GM19395 (cell line): ENCODE measurements around the gene KCNJ16.

ENCODE experiments used
- ATAC-seq: cut with Tn5 transposase; IDR thresholded peaks from one replicate; pipeline ENCODE4 v1.9.1; 2021; ENCODE audit warnings: mild to moderate bottlenecking, moderate library complexity; ENCODE audit not compliant: unreplicated experiment

The KCNJ16 gene

DNA sequence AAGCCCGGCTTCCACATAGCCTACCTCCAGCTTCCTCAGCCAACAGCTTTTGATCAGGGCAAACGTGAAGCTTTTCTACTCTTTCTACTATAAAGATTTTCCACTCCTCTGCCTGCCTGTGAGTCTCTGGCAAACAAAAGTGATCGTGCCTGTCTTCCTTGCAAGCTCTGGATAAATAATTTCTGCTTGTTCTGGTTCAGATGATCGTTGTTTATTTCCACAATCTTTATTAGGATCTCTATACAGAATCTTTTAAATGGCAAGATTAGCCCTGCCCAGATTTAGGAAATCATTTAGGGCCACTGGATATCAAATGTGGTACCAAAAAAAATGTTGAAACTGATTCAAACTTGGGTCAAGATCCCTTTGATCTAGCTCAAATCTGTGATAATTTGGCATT is 20.4 kb downstream of the KCNJ16 start:
- no peak for ATAC-seq

DNA sequence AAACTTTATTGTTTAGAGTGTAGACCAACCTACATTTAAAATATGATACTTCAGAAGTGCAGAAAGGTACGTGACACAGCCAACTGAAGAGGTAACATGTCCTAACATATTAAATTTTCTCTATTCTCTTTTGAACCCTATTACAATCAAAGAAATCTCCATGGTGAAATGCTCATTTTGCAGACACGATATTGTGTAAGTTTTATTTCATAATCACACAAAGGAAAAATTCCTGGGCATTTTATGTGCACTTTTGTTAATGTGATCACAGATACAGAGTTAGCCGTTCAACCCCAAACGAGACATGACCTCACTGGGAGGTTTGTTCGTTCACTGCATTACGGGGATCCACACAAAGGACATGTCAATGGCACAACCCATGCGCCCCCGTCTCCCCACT is 21.8 kb downstream of the KCNJ16 start:
- no peak for ATAC-seq

DNA sequence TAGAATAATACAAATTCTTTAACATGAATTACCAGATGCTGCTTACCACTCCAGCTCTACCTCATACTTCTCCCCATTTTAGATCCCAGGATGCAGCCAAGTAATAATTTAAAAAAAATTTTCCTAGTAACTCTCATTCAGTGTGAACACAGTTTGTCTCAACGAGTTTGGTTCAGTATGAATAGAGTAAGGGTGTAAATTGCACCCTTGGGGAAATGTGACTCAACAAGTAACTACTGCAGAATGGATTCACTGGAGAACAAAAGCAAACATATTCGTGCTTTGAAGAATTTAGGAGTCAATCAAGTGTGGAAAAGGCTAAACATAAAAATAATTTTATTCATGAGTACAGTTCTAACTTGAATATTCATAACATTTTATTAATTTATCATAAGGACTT is 23.0 kb downstream of the KCNJ16 start:
- ATAC-seq, result no peak

GRCh38 chr17:70099294-70099693 is 24.3 kb downstream of the KCNJ16 start:
- no peak for ATAC-seq

DNA sequence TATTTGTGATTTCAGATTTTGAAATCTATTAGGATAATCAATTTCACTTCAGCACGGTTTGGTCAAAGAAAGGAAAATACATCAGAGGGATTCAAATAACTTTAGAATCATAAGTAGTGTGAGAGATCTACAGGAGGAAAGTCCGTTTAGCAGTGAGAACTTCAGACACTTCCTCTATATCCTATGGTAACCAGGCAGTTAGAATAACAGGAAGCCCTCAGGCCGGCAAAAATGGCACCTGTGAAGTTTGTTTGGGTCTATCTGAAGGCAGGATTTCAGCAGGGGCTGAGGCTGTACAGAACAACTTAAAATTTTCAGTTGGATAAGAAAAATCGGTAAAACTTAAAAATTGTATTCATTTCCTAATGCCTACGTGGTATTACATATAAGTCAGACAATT is 24.9 kb downstream of the KCNJ16 start:
- no peak for ATAC-seq

GRCh38 chr17:70100983-70101382 is 26.0 kb downstream of the KCNJ16 start:
- no peak for ATAC-seq

- no peak for ATAC-seq
Measured at GRCh38 chr17:70102531-70102930, 27.5 kb downstream of the KCNJ16 start.

DNA sequence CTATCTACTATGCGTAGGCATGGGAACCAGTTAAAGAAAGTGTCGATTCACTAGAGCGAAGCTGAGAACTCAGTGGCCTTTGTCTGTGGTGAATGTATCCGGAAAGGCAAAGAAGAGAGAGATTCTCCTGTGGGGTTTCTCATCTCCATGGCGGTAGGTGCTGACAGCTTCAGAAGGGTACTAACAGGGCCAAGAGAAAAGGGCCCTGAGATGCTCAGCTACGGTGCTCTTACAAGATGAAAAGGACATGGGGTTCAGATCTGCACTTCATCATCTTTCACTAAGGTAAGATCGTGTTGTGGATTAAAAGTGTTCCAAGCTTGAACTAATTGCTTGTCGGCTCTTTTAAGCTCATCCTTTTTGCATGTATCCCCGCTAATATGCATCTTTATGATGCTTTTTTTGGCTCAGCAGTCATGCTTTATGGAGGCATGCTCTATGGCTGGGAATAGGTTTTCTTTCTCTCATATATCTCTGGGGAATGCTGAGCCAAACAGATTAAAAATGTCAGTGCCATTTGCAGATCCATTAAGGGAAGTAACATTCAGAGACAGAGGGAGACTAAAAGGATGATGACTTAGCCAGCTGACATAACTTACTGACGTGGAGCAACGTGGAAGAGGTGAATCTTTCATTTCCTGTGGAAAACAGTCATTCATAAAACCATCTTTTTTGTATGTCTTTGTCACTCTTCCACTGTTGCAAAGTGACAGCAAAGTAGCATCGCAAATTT is 29.9 kb downstream of the KCNJ16 start:
- ATAC-seq, result no peak

GRCh38 chr17:70105641-70106040 is 30.6 kb downstream of the KCNJ16 start:
- ATAC-seq, result no peak

DNA sequence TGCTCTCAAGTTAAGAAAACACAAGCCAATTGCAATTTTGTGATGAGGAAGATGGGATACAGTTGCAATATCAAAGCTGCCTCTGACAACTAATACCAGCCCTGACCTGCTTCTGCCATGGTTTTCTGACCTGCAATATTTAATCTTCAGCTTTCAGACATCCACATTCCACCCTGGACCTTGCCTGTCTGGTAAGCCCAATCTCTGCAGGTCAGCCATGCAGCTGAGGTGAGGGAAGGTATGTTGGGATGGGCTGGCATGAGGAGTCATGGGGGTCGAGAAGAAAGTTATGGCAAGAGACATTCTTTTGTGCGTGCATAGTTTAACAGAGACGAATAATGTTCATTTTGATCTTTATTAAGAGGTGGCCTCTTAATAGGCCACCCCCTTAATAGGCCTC is 31.5 kb downstream of the KCNJ16 start:
- no peak for ATAC-seq

- no peak for ATAC-seq
Measured at GRCh38 chr17:70107441-70107840, 32.4 kb downstream of the KCNJ16 start.

GRCh38 chr17:70107904-70108565 is 33.0 kb downstream of the KCNJ16 start:
- ATAC-seq, result no peak

DNA sequence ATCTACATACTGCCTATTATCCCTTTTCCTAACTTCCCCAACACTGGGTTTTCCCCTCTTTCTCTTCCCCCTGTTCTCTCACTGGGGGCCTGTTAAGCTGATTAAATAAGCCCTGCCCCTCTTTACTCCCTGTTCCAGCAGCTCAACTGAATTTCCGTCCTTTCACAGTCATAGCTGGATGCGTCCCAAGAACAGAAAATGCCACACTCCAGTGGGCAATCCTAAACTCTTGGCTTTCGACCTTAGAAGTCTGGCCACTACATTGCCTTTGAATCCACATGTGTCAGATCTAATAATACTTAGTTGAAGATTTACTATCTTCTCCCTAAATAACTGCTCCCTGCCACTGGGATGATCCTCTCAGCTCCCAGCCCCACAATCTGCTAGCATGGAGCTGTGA is 34.5 kb downstream of the KCNJ16 start:
- ATAC-seq, result no peak

DNA sequence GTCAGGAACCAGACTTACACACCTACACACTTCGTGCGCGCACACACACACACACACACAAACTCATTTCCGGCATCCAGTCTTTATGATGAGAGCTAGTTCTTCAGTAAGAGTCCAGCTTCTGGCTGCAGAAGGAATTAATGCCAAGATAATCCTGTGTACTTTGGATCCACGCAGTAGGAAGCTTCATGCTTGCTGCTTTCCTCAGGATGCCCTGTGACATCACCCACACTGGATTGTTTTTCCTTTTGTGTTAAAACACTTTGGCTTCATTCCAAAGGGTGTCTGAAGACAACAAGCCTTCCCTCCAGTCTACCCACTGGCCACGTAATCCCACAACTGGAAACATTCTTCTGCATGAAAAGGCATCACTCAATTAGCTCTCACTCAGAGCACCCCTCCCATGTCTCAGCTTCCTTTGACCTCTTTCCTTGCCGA is 35.4 kb downstream of the KCNJ16 start:
- ATAC-seq, result no peak

DNA sequence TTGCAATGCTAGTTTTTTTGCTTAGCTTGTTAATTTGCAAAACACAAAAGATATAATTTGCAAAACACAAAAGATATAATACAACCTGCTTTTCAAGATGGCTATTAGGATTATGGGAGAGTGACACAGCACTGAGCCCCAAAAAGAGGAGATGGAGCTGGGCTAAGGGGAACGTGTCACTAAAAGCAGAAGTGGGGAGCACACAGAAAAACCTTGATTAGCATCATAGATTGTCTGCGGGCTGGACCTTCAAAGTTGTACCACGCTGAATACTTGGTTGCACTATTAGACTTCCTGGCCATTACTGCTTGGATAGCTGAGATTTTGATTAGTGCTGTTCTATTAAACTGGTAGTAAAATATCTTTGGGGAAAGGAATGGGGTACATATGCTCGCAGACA is 36.2 kb downstream of the KCNJ16 start:
- ATAC-seq, result no peak

DNA sequence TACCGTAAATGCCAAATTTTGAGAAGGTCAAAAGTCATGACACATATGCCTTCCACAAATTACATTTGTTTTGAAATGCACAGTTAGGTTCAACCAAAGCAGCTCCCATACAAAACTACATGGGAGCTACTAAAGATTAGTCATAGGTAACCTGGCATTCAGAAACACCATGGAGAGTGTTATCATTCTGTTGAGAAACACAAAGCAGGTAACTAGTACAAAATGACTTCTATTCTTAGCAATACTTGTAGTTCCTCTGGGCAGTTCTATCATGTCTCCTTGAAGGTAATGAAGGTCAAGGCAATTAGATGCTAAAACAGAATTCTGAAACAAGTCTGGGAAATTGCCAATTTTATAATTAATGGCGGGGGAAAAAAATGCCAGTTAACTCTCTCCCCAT is 39.4 kb downstream of the KCNJ16 start:
- no peak for ATAC-seq

DNA sequence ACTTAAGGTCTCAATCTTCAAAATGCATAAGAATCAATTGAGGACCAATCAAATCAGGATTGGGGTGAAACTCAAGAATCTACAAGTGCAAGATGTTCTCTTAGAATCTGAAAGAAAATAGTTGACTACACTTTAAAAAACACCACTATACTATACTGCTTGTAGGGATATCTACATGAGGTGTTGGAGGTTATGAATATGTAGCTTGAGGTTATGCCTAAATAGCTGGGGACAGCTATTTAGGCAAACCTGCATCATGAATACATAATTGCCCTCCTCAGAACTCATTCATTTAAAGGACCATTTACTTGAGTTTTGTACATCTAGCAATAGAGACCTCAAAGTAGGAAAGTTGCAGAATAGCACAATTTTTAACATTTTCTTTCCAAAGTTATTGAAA is 40.1 kb downstream of the KCNJ16 start:
- ATAC-seq, result no peak

- no peak for ATAC-seq
Measured at GRCh38 chr17:70116919-70117318, 41.9 kb downstream of the KCNJ16 start.

DNA sequence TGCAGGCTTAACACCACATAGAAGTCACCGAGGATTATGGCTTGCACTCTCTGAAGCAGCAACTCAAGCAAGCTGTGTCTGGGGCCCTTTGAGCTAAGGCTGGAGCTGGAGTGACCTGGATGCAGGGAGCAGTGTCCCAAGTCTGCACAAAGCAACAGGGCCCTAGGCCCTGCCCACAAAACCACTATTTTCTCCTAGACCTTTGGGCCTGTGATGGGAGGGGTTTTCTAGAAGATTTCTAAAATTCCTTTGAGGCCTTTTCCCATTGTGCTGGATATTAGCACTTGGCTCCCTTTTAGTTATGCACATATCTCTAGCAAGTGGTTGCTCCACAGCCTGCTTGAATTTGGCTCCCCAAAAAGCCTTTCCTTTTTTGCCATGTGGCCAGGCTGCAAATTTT is 44.5 kb downstream of the KCNJ16 start:
- no peak for ATAC-seq

- ATAC-seq, result no peak
Measured at GRCh38 chr17:70119983-70120382, 45.0 kb downstream of the KCNJ16 start.

GRCh38 chr17:70120425-70120824 is 45.4 kb downstream of the KCNJ16 start:
- no peak for ATAC-seq

GRCh38 chr17:70121126-70121525 is 46.1 kb downstream of the KCNJ16 start:
- ATAC-seq, result no peak

- no peak for ATAC-seq
Measured at GRCh38 chr17:70123193-70123592, 48.2 kb downstream of the KCNJ16 start.
